ENCODE results near the gene COTL1. TPM values are rescaled to one million over a fixed set of nuclear protein-coding genes. Genes with fewer than 3 reads are reported as not detected.

Gene COTL1
- total RNA-seq, 1 experiment from 2014 or later: 102 TPM

- TF ChIP-seq, protein P1, sequence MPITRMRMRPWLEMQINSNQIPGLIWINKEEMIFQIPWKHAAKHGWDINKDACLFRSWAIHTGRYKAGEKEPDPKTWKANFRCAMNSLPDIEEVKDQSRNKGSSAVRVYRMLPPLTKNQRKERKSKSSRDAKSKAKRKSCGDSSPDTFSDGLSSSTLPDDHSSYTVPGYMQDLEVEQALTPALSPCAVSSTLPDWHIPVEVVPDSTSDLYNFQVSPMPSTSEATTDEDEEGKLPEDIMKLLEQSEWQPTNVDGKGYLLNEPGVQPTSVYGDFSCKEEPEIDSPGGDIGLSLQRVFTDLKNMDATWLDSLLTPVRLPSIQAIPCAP (CRISPR knock-in tag; IDR thresholded peaks at IDR 0.05): no peak
- TF ChIP-seq MAX (CRISPR knock-in tag; IDR thresholded peaks at IDR 0.05): no peak
- TF ChIP-seq ATF2 (CRISPR knock-in tag; IDR thresholded peaks at IDR 0.05; ENCODE audit: borderline replicate concordance, low read depth): no peak
- TF ChIP-seq ZNF317 (CRISPR knock-in tag; IDR thresholded peaks at IDR 0.05; ENCODE audit: borderline replicate concordance, low read depth): no peak
- DNase-seq (ENCODE audit: low spot score) (no peak), ATAC-seq (no peak)
- Mint-ChIP-seq H3K27me3 (ENCODE audit: low read depth) (peaks cover 9% of the 10 kb centered on the region), H3K4me1 (peaks cover 19% of the 10 kb centered on the region), H3K27ac (no peak overlapping the region), H3K36me3 (peaks cover 34% of the 10 kb centered on the region), H3K9me3 (no peaks in the 10 kb centered on the region), H3K4me3 (no peak overlapping the region)
- POLR2A ChIA-PET: no interaction called here
- CTCF ChIA-PET: interaction anchor here (2.2 kb wide), 1 partner anchor 20 kb away, joined by 8 read pairs; no protein-coding TSS in a partner anchor
These were observed 34.7 kb upstream of the COTL1 start for GRCh38 chr16:84652566-84652965.

GRCh38 chr16:84650062-84650991 is 32.4 kb upstream of the COTL1 start:
- H3K27ac Mint-ChIP-seq: no peak overlapping the region; the same call in 1 of the 2 replicates
- ChIA-PET CTCF (interaction anchor here (0.7 to 3.9 kb wide), 4 partner anchors 22 to 852 kb away, joined by 3 to 23 read pairs (median 10); no protein-coding TSS in a partner anchor), POLR2A (no interaction called here)
- H3K4me1 Mint-ChIP-seq: peaks cover 20% of the 10 kb centered on the region
- peaks cover 19% of the 10 kb centered on the region for H3K27me3 Mint-ChIP-seq (ENCODE audit: low read depth)
- no peak for DNase-seq (ENCODE audit: low spot score)
- peak overlapping the region; percentile 41 for H3K4me3 Mint-ChIP-seq
- H3K36me3 Mint-ChIP-seq: peaks cover 24% of the 10 kb centered on the region
- H3K9me3 Mint-ChIP-seq: no peaks in the 10 kb centered on the region
- no peak for ATAC-seq
- TF ChIP-seq GABPB1 (CRISPR knock-in tag; IDR thresholded peaks at IDR 0.05): no peak
- no peak for TF ChIP-seq ZBTB43 (CRISPR knock-in tag; IDR thresholded peaks at IDR 0.05)
- no peak for TF ChIP-seq ZNF281 (CRISPR knock-in tag; IDR thresholded peaks at IDR 0.05)
- TF ChIP-seq ZNF263 (CRISPR knock-in tag; IDR thresholded peaks at IDR 0.05; ENCODE audit: low read depth): no peak
- TF ChIP-seq TEAD4 (CRISPR knock-in tag; IDR thresholded peaks at IDR 0.05): no peak
- no peak for TF ChIP-seq HMGA2 (CRISPR knock-in tag; IDR thresholded peaks at IDR 0.05)
- TF ChIP-seq ZNF396 (CRISPR knock-in tag; IDR thresholded peaks at IDR 0.05; ENCODE audit: borderline replicate concordance): no peak
- no peak for TF ChIP-seq PRDM15 (CRISPR knock-in tag; IDR thresholded peaks at IDR 0.05)
- TF ChIP-seq MAX (CRISPR knock-in tag; IDR thresholded peaks at IDR 0.05): no peak
- no peak for TF ChIP-seq ETV6 (CRISPR knock-in tag; IDR thresholded peaks at IDR 0.05)

Data from WTC11 (cell line).